Forelimb muscle (tissue), 1 donor: ENCODE results near the gene BCL6B. TPM values are rescaled to one million over a fixed set of nuclear protein-coding genes. Genes with fewer than 3 reads are reported as not detected.
"Not testable (repeated sequence)": the region's sequence is repeated elsewhere in the genome, so short reads cannot be mapped to it uniquely, and the experiment has no call there.

ENCODE experiments used
- DNase-seq: peaks from one replicate; pipeline ENCODE4 v3.0.0-alpha.2; 2013; ENCODE audit warnings: low read depth
- polyA plus RNA-seq: library from polyadenylated mRNA; unstranded; fragments of 120-200 nt; gene quantifications from one replicate; pipeline ENCODE4 v1.2.1, GENCODE V29; 2013; ENCODE audit not compliant: insufficient read length

The BCL6B gene
- polyA plus RNA-seq = 19.3 TPM

GRCh38 chr17:7022781-7023571 lies at the start of gene BCL6B:
TSS of gene BCL6B (plus strand) at chr17:7023050. CDS start at chr17:7023672, 622 bp downstream.
- no peak for DNase-seq

GRCh38 chr17:6979440-6979839 lies 43.4 kb upstream of the BCL6B start:
- not testable (repeated sequence) for DNase-seq

- no peak for DNase-seq
These were observed 41.4 kb upstream of the BCL6B start for GRCh38 chr17:6981426-6981825.

DNA sequence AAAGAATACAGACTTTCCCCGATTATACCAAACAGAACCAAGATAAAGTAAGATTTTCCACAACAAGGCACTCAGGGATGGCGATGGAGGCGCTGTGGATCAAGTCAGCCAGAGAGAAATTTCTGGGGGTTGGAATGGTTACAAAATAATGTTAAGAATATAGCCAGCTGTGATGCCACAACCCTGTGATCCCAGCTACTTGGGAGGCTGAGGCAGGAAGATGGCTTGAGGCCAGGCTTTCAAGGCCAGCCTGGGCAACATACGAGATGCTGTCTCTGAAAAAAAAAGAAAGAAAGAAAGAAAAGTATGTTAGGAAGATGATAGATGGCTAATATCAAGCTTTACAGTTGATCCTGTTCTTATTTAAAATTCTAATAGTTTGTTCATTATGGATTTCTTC lies 37.6 kb upstream of the BCL6B start:
- no peak for DNase-seq

GRCh38 chr17:6986676-6987075 lies 36.2 kb upstream of the BCL6B start:
- no peak for DNase-seq

DNA sequence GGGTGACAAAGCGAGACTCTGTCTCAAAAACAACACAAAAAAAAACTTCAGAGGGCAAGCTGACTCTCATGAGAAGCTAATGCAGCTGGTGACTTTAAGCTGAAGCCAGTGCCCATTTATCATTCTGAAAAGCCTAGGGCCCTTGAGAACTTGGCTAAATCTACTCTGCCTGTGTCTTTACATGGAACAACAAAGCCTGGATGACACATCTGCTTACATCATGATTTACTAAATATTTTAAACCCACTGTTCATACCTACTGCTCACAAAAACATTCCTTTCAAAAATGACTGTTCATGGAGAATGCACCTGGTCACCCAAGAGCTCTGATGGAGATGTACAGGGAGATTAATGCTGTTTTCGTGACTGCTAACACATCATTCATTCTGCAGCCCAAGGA lies 33.1 kb upstream of the BCL6B start:
- DNase-seq = no peak

GRCh38 chr17:6993613-6994056 lies 29.2 kb upstream of the BCL6B start:
- DNase-seq = not testable (repeated sequence)

- DNase-seq = no peak
These were observed 28.7 kb upstream of the BCL6B start for GRCh38 chr17:6994118-6994598.

- DNase-seq = no peak
These were observed 28.1 kb upstream of the BCL6B start for GRCh38 chr17:6994666-6995256.

- no peak for DNase-seq
These were observed 27.2 kb upstream of the BCL6B start, which contains the start of gene ALOX12 for GRCh38 chr17:6995500-6996255. TSS of gene ALOX12 (plus strand) at chr17:6996049. CDS start at chr17:6996118, 69 bp downstream.

DNA sequence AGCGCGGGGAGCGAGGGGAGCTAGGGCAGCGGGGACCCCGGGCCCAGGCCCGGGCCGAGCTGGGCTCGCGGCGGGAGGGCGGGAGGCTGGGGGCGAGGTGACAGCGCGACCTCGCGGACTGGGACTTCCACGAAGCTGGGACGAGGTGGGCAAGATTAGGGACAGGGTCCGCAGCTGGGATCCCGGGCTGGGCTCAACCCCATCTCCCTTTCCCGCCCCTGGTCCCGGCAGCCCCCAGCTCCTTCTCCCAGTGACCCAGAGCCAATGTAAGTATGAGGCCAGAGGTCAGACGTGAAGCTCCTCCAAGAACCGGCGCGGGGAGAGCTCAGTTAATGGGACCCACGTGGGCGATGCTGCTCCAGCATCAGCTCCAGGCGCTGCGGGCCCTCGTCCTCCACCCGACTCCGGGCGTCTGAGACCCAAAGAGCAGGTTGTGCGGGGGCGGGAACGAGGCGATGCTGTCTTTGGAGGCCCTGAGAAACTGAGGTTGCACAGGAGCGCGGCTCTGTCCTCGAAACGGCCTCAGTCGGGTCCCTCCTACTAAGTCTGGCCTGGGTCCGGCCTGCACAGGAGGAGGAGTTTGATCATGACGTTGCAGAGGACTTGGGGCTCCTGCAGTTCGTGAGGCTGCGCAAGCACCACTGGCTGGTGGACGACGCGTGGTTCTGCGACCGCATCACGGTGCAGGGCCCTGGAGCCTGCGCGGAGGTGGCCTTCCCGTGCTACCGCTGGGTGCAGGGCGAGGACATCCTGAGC lies 26.4 kb upstream of the BCL6B start:
- no peak for DNase-seq

DNA sequence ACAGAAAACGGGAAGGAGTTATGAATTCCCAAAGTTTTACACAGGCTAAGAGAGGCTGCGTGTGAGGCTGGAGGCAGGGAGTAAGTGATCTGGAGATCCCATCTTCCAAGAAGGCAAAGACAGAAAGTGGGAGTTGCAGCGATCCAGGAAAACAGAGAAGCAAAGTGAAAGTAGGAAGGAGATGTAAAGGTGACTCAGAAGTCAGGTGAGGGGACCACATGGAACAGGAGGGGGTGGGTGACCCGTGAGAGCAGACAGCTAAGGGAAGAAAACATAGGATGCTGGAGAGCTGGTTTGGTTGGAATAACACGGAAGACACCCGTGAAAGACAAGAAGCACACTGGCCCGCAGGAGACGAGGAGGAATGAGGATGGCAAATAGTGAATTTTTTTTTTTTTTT lies 25.7 kb upstream of the BCL6B start:
- DNase-seq = no peak

DNA sequence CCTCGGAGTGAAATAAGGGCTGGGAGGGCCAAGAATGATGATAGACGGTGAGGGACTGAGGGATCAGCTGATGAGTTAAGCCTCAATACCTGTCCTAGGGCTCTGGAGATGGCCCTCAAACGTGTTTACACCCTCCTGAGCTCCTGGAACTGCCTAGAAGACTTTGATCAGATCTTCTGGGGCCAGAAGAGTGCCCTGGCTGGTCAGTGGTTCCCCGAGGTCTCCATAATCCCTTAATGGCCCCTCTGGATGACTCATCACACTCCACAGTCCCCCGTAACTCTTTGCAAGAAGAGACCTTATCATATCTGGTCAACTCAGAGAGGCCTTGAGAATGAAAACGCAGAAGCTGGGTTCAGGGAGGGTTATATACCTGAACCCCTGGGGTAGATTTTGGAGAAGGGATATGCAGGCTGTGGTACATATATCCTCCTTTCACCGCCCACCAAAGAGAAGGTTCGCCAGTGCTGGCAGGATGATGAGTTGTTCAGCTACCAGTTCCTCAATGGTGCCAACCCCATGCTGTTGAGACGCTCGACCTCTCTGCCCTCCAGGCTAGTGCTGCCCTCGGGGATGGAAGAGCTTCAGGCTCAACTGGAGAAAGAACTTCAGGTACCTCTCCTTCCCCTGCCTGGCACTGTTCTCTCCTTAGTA lies 23.9 kb upstream of the BCL6B start:
- no peak for DNase-seq

DNA sequence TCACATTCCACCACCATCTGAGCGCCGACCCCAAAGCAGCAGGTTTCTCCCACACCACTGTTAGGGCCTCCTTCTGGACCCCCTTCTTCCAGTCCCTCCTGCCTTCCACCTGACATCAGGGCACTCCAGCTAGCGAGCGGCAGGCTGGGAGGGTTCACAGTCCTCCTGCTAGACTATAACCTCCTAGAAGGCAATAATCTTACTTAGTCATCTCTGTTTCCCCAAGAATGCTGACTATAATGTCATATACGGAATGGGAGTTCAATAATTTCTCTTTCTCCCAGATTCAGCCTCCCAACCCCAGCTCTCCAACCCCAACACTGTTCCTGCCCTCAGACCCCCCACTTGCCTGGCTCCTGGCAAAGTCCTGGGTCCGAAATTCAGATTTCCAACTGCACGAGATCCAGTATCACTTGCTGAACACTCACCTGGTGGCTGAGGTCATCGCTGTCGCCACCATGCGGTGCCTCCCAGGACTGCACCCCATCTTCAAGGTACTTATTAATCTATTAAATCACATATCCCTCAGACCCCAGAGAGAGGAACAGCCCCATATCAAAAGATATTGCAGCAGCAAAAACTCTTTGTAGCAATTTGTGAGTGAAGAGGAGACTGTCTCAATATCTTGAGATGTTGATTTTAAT lies 21.4 kb upstream of the BCL6B start:
- DNase-seq = no peak

- DNase-seq = no peak
These were observed 20.4 kb upstream of the BCL6B start for GRCh38 chr17:7002288-7003047.

GRCh38 chr17:7003745-7004144 lies 19.1 kb upstream of the BCL6B start:
- no peak for DNase-seq

- no peak for DNase-seq
These were observed 18.2 kb upstream of the BCL6B start for GRCh38 chr17:7004398-7005253.

DNA sequence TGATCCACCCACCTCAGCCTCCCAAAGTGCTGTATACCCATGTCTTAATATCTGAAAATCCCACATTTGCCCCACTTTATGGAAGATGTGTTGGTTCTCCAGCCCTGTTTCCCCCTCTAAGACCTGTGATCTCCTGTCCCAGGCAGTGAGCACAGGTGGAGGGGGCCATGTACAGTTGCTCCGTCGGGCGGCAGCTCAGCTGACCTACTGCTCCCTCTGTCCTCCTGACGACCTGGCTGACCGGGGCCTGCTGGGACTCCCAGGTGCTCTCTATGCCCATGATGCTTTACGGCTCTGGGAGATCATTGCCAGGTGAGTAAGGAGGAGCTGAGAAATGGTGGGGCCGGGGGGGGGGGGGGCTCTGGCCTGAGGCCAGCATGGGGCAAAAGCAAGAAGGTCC lies 17.1 kb upstream of the BCL6B start:
- no peak for DNase-seq

- DNase-seq = no peak
These were observed 15.7 kb upstream of the BCL6B start for GRCh38 chr17:7007143-7007542.
